MCF 10A (cell line): ENCODE results near the gene DNAJC15. TPM values are rescaled to one million over a fixed set of nuclear protein-coding genes. Genes with fewer than 3 reads are reported as not detected.

Source experiments
- BruUV-seq: library from RNA; stranded (reverse); fragments of 400-500 nt; replicated peaks from 2 replicates; lab custom pipeline; 2021; lab: Mats Ljungman, UMichigan
- CTCF ChIA-PET: fragments of 300-600 bp; sonication (Branson Sonifier 250); formaldehyde crosslinking; extraction: SDS; loops from one replicate; lab custom pipeline; 2021; ENCODE audit warnings: antibody characterized with exemption, inconsistent platforms; lab: Yijun Ruan, JAX
- POLR2A ChIA-PET: fragments of 300-600, 350-650 bp; sonication (Branson Sonifier 250); formaldehyde crosslinking; extraction: SDS; loops from one replicate; lab custom pipeline; 2020; ENCODE audit warnings: antibody characterized with exemption, inconsistent platforms; lab: Yijun Ruan, JAX
- DNase-seq: peaks from one replicate; pipeline ENCODE4 v3.0.0-alpha.2; 2018; ENCODE audit not compliant: unreplicated experiment
- H3K27ac Mint-ChIP-seq: one replicate; pipeline ENCODE4 v1.8.0; 2022; ENCODE audit warnings: mild to moderate bottlenecking, low read depth, mixed read lengths; ENCODE audit not compliant: unreplicated experiment
- H3K27me3 Mint-ChIP-seq: one replicate; pipeline ENCODE4 v1.8.0; 2022; ENCODE audit warnings: mixed read lengths; ENCODE audit not compliant: insufficient read depth, unreplicated experiment
- H3K36me3 Mint-ChIP-seq: one replicate; pipeline ENCODE4 v1.8.0; 2022; ENCODE audit warnings: mild to moderate bottlenecking, moderate library complexity, mixed read lengths; ENCODE audit not compliant: insufficient read depth, unreplicated experiment
- H3K4me1 Mint-ChIP-seq: one replicate; pipeline ENCODE4 v1.8.0; 2022; ENCODE audit warnings: mixed read lengths; ENCODE audit not compliant: insufficient read depth, unreplicated experiment
- H3K4me3 Mint-ChIP-seq: one replicate; pipeline ENCODE4 v1.8.0; 2022; ENCODE audit warnings: mild to moderate bottlenecking, moderate library complexity, mixed read lengths; ENCODE audit not compliant: unreplicated experiment
- H3K9me3 Mint-ChIP-seq: one replicate; pipeline ENCODE4 v1.8.0; 2022; ENCODE audit warnings: mixed read lengths; ENCODE audit not compliant: unreplicated experiment
- CTCF ChIP-seq: fragments of 200-600 bp; IDR thresholded peaks from one replicate; pipeline ENCODE4 v1.8.0; 2022; ENCODE audit warnings: antibody characterized with exemption, mild to moderate bottlenecking; ENCODE audit not compliant: unreplicated experiment
- intact Hi-C: fragments of 100-400 bp; cut with micrococcal nuclease; formaldehyde crosslinking; loops from 2 replicates; pipeline ENCODE4 v1.14.1; 2022
- total RNA-seq: library from RNA; stranded (reverse); gene quantifications from 2 replicates; pipeline ENCODE4 v1.2.3, GENCODE V29; 2022

Gene DNAJC15
- total RNA-seq, 1 experiment from 2014 or later = 34.0 TPM

GRCh38 chr13:43003010-43003409 is 20.4 kb upstream of the DNAJC15 start:
- H3K36me3 Mint-ChIP-seq = peaks cover 5% of the 10 kb centered on the region
- POLR2A ChIA-PET = interaction anchor here (0.6 to 1.7 kb wide), 11 partner anchors 10 to 876 kb away, joined by 3 to 8 read pairs (median 3); partner anchors contain the start of gene CCDC122
- peak; percentile 71 for DNase-seq
- H3K27ac Mint-ChIP-seq = peak overlapping the region; percentile 88
- CTCF ChIA-PET = no interaction called here
- H3K4me1 Mint-ChIP-seq = peaks cover 35% of the 10 kb centered on the region
- no TSS peak for BruUV-seq
- TF ChIP-seq CTCF = no peak
- no peaks in the 10 kb centered on the region for H3K27me3 Mint-ChIP-seq
- intact Hi-C loops = no loop called here
- H3K4me3 Mint-ChIP-seq = peak overlapping the region; percentile 7
- peaks cover 8% of the 10 kb centered on the region for H3K9me3 Mint-ChIP-seq

GRCh38 chr13:43003729-43004128 is 19.7 kb upstream of the DNAJC15 start:
- intact Hi-C loops = no loop called here
- Mint-ChIP-seq H3K9me3 (peaks cover 8% of the 10 kb centered on the region), H3K27ac (peak overlapping the region; percentile 88), H3K36me3 (peaks cover 5% of the 10 kb centered on the region), H3K4me3 (no peak overlapping the region), H3K4me1 (peaks cover 35% of the 10 kb centered on the region), H3K27me3 (no peaks in the 10 kb centered on the region)
- POLR2A ChIA-PET = interaction anchor here (1.0 to 1.7 kb wide), 9 partner anchors 10 to 875 kb away, joined by 3 to 8 read pairs (median 3); partner anchors contain the start of gene CCDC122
- no TSS peak for BruUV-seq
- CTCF ChIA-PET = interaction anchor here (0.5 to 0.9 kb wide), 2 partner anchors 32 to 126 kb away, joined by 3 to 4 read pairs; no protein-coding TSS in a partner anchor
- TF ChIP-seq CTCF = no peak
- no peak for DNase-seq

GRCh38 chr13:43005460-43006236 is 17.7 kb upstream of the DNAJC15 start:
- peak; percentile 52 for DNase-seq
- peaks cover 8% of the 10 kb centered on the region for H3K9me3 Mint-ChIP-seq
- peaks cover 5% of the 10 kb centered on the region for H3K36me3 Mint-ChIP-seq
- POLR2A ChIA-PET = interaction anchor here (0.6 to 2.5 kb wide), 13 partner anchors 9 to 1894 kb away, joined by 3 to 12 read pairs (median 4); no protein-coding TSS in a partner anchor
- H3K4me1 Mint-ChIP-seq = peaks cover 43% of the 10 kb centered on the region
- TF ChIP-seq CTCF = no peak
- intact Hi-C loops = loop anchor here (1.0 kb wide), 1 partner anchor 9 kb away; no protein-coding TSS in a partner anchor
- CTCF ChIA-PET = interaction anchor here (0.7 to 0.8 kb wide), 2 partner anchors 52 to 784 kb away, joined by 5 to 6 read pairs; no protein-coding TSS in a partner anchor
- H3K27me3 Mint-ChIP-seq = no peaks in the 10 kb centered on the region
- H3K27ac Mint-ChIP-seq = peak overlapping the region; percentile 88
- peak overlapping the region; percentile 36 for H3K4me3 Mint-ChIP-seq
- no TSS peak for BruUV-seq
